Renal cortex interstitium (tissue), 3 donors: ENCODE measurements around the gene MZT2A. TPM values are rescaled to one million over a fixed set of nuclear protein-coding genes. Genes with fewer than 3 reads are reported as not detected.

Experiments used
- polyA plus RNA-seq, 3 donors: library from polyadenylated mRNA; unstranded; fragments of 120-200 nt; gene quantifications; one replicate each; pipeline ENCODE4 v1.2.1, GENCODE V29; 2013; ENCODE audit not compliant: insufficient read length in 3 of 3

Gene MZT2A
- polyA plus RNA-seq, 3 donors, result 41.9 to 84.7 (median 67.9) TPM

Other genes with a start within 250 kb of the MZT2A start
- 1 to 10 TPM; 1.5 to 2.1 (median 1.6) TPM for gene RAB6D, start 128.2 kb downstream of the MZT2A start, polyA plus RNA-seq
- 1 to 10 TPM in 1 of 3 donors, under 1 TPM in 2; 0.33 to 1.8 (median 0.76) TPM for gene TUBA3D, start 16.3 kb downstream of the MZT2A start, polyA plus RNA-seq
- gene CCDC74A, start 35.5 kb upstream of the MZT2A start, polyA plus RNA-seq, result 10 to 100 TPM; 13.4 to 18.5 (median 18.2) TPM